ENCODE results near the gene HOXB8.

DNA sequence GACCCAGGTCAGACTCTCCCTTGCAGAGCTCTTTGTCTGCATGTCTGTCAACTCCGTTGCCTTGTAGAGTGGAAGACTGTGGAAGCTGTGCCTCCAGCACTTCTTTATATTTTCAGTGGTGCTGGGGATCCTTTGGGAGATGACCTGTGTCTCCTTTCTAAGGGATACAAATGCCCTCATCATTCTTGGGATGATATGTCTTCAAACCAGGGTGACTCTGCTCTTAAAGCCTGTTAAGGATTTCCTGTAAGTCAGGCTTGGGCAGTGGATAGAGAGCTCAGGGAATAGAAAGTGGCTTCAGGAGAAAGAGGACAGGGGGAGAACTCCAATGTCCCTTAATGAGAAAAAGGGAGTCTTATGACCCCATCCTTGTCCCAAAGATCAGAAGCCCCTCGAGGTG lies 26.6 kb downstream of the HOXB8 start:
- TF ChIP-seq EZH2 (IDR thresholded peaks at IDR 0.05; ENCODE audit: borderline replicate concordance, low read length): no peak
- TF ChIP-seq, protein P1, sequence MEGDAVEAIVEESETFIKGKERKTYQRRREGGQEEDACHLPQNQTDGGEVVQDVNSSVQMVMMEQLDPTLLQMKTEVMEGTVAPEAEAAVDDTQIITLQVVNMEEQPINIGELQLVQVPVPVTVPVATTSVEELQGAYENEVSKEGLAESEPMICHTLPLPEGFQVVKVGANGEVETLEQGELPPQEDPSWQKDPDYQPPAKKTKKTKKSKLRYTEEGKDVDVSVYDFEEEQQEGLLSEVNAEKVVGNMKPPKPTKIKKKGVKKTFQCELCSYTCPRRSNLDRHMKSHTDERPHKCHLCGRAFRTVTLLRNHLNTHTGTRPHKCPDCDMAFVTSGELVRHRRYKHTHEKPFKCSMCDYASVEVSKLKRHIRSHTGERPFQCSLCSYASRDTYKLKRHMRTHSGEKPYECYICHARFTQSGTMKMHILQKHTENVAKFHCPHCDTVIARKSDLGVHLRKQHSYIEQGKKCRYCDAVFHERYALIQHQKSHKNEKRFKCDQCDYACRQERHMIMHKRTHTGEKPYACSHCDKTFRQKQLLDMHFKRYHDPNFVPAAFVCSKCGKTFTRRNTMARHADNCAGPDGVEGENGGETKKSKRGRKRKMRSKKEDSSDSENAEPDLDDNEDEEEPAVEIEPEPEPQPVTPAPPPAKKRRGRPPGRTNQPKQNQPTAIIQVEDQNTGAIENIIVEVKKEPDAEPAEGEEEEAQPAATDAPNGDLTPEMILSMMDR (IDR thresholded peaks at IDR 0.05; ENCODE audit: low read length): no peak

Data from OCI-LY1 (cell line).